Stimulated activated CD4-positive, alpha-beta T cell treated with anti-CD3 and anti-CD28 coated beads, TNF-alpha, amount 100 ng/mL, for 24 hours (primary cell): Measurements from ENCODE around the gene VN1R5.
"Not testable (repeated sequence)": the region's sequence is repeated elsewhere in the genome, so short reads cannot be mapped to it uniquely, and the experiment has no call there.

ENCODE experiments used
- DNase-seq, 3 experiments: peaks; one replicate each; pipeline ENCODE4 v3.0.0-alpha.2; 2020; ENCODE audit warnings: low read depth in 3 of 3

Gene VN1R5

DNA sequence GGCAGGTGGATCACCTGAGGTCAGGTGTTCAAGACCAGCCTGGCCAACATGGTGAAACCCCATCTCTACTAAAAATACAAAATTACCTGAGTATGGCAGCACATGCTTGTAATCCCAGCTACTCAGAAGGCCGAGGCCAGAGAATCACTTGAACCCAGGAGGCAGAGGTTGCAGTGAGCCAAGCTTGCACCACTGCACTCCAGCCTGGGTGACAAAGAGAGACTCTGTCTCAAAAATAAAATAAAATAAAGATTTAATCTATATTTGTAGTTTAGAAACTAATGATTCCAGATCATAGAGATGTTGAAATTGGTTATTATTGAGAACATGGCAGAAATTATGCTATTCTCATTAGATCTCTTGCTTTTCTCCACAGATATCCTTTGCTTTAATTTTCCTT is at the start of gene VN1R5:
Gene VN1R5 (plus strand): TSS at position 301 of the 400 bp plus-strand sequence.
- not testable (repeated sequence) for DNase-seq

DNA sequence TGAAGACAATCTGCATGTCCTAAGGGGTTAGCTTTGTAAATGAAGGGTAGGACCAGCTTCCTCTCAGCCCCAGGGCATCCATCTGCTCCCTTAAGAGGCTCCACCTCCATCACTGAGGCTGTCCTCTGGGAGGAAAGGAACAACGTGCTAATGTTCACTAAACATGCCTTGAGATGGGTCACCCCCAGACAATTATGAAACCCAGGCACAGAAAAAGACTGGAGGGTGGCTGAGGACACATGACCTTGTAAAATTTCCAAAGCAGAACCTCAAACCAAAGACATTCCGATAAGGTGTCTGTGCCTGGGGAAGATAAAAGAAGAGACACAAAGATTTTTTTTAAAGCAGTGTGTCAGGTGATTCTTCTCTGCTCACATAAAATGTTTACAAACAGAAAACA is 46.5 kb upstream of the VN1R5 start:
- no peak for DNase-seq

GRCh38 chr1:247210062-247210375 is 45.9 kb upstream of the VN1R5 start:
- no peak for DNase-seq

DNA sequence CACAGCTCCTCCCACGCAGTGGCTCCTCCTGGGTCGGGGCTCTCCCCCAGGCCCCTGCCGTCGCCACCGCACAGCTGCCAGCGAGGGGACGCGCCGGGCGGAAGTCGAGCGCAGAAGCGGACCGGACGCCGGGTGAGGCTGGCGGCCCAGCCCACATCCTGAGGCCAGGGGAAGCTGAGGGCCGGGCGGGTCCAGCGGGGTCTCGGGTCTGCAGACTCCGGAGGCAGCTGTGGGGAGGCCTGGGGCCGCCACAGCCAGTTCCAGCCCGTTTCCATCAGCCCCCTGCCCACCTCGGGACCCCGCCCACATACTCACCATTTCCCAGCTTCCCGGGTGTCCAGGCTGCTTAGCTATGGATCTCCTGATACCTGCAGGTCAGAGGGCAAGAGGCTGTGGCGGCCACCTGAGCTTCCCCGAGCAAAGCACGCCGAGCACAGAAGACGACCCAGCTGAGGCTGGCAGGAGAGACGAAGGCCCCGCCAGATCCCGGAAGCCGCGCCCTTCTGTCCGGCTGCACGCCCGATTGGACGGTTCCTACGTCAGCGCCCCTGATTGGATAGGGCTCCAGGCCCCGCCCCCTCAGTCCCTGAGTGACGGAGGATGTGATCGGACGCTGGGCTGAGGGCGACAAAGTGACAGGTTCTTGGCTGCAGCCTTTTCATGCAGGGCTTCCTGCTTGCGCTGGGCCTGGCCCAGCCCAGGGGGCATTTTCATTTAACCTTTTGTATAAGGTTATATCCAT is 45.3 kb upstream of the VN1R5 start:
- peak; percentile 93 to 97 (median 94) for DNase-seq

DNA sequence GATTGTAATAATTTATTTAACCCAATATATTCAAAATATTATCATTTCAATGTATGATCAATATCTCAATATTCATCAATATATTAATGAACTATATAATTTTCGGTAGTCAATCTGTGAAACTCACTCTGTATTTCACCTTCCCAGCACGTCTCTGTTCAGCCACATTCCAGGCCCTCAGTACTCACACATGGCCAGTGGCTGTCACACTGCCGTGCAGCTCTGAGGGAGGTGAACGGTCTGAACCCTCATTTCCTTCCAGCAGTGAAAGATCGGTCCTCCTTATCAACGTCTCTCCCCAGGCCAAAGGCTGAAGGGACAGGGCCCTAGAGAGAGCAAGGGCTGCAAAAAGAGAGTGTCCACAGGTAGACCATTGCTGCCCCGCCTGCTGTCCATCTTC is 44.5 kb upstream of the VN1R5 start:
- no peak for DNase-seq

DNA sequence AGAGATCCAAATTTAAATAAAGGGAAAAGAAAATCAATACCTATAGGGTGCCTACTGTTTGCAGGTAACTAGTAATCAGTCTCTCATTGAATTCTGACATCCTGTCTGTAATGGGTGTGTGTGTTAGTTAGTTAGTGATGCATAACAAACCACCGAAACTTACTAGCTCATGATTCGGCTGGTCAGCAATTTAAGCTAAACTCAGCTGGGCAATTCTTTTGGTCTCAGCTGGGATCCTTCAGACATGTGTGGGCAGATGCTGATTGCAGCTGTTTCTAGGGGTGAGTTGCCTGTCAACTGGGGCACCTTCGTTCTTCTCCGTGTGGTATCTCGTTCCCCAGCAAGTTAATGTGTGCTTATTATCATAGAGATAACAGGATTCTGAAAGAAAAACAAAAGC is 43.9 kb upstream of the VN1R5 start:
- DNase-seq: no peak

GRCh38 chr1:247212627-247213617 is 43.0 kb upstream of the VN1R5 start:
- DNase-seq: no peak

GRCh38 chr1:247216261-247216660 is 39.6 kb upstream of the VN1R5 start:
- DNase-seq: no peak

GRCh38 chr1:247218121-247218651 is 37.7 kb upstream of the VN1R5 start:
- DNase-seq: no peak

GRCh38 chr1:247220280-247220679 is 35.6 kb upstream of the VN1R5 start:
- not testable (repeated sequence) for DNase-seq

DNA sequence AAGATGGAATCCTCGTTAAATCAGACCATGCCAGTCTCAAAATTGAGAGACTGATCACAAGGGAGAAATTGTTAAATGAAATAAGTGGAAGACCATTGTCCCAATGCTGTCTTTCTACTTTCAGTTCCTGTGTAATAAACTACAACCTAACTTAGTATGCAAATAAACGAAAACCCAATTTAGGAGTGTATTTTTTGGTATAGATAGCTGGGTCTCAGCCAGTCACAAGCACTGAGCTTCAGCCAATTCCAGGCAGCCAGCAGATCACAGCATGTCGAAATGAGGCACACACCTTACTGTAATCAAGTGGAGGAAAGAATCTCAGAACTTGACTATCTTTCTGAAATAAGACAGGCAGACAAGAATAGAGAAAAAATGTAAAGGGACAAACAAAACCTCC is 33.0 kb upstream of the VN1R5 start:
- no peak for DNase-seq

GRCh38 chr1:247224822-247225221 is 31.1 kb upstream of the VN1R5 start:
- no peak for DNase-seq

DNA sequence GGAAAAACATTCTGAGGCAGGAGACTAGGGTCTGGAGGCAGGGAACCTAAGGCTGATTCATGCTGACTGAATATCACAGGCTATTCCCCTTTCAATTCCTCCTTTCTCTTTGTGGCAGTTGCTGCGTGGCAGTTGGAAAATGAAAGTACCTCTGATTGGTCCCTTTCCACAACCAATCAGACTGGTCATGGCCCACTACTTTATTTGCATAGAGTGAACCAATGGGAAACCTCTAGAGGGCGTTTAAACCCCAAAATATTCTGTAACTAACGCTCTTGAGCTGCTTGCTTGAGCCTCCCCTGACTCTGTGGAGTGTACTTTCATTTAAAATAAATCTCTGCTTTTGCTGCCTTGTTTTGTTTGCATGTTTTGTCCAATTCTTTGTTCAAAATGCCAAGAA is 27.7 kb upstream of the VN1R5 start:
- no peak for DNase-seq

- DNase-seq: no peak
These were observed 14.2 kb upstream of the VN1R5 start for GRCh38 chr1:247241691-247242090.

- DNase-seq: no peak
These were observed 12.2 kb upstream of the VN1R5 start for GRCh38 chr1:247243524-247244137.

- no peak for DNase-seq
These were observed 9.4 kb upstream of the VN1R5 start for GRCh38 chr1:247246325-247247115.

GRCh38 chr1:247247568-247247967 is 8.3 kb upstream of the VN1R5 start:
- DNase-seq: no peak

DNA sequence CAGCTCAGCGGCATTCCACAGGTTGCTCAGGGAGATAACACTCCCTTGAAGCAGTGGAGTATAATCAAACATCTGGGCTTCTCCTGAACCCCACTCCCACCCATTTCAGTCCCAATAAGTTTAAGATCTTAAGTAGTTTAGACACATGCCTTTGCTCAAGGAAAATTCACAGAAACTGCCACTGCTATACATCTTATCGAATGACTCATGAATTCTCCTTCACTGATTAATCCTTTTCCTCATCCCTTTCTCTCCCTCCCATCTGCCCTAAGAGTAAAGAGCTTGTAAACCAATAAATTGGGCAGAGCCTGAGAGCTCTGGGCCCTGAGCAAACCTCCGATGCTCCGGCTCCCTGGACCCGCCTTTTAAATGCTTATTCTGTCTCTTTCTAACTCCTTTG is 10.2 kb downstream of the VN1R5 start:
- no peak for DNase-seq

- no peak for DNase-seq
These were observed 12.6 kb downstream of the VN1R5 start for GRCh38 chr1:247268390-247269045.

DNA sequence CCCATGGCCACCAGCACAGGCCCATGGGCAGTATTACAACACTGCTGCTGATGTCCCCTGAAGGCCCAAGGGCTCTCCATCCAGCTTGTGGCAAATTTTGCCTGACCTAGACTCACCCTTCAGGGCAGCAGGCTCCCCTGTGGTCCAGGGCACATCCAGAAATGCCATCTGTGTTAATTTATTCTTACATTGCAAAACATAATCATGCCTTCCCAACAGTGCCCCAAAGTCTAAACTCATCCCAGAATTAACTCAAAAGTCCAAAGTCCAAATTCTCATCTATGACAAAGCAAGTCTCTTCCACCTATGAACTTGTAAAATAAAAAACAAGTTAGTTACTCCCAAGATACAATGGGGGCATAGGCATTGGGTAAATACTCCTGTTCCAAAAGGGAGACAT is 13.3 kb downstream of the VN1R5 start:
- DNase-seq: no peak

DNA sequence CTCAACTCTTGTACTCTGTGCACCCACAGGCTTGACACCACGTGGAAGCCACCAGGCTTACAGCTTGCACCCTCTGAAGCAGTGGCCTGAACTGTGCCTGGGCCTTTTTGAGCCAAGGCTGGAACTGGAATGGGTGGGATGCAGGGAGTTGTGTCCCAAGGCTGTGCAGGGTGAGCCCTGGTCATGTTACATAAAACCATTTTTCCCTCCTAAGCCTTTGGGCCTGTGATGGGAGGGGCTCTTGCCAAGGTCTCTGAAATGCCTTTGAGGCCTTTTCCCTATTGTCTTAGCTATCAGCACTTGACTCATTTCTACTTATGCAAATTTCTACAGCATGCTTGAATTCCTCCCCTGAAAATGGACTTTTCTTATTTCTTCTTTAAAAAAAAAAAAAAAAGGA is 14.1 kb downstream of the VN1R5 start:
- no peak for DNase-seq
